Mucosa of stomach (tissue), 1 donor: ENCODE results near the gene CARMIL1.
"Not testable (repeated sequence)": the region's sequence is repeated elsewhere in the genome, so short reads cannot be mapped to it uniquely, and the experiment has no call there.

Source experiments
- H3K27me3 ChIP-seq: one replicate; pipeline ENCODE4 v1.7.0; 2013; ENCODE audit warnings: mild to moderate bottlenecking, low read length; ENCODE audit not compliant: control insufficient read depth, insufficient read depth
- H3K36me3 ChIP-seq: one replicate; pipeline ENCODE4 v1.7.0; 2013; ENCODE audit warnings: low read length; ENCODE audit not compliant: control insufficient read depth, insufficient read depth
- H3K4me1 ChIP-seq: one replicate; pipeline ENCODE4 v1.7.0; 2013; ENCODE audit warnings: mild to moderate bottlenecking, low read length; ENCODE audit not compliant: control insufficient read depth, insufficient read depth
- H3K4me3 ChIP-seq: one replicate; pipeline ENCODE4 v1.7.0; 2013; ENCODE audit warnings: low read length
- H3K9ac ChIP-seq: one replicate; pipeline ENCODE4 v1.7.0; 2013; ENCODE audit warnings: mild to moderate bottlenecking, low read length, moderate library complexity
- H3K9me3 ChIP-seq: one replicate; pipeline ENCODE4 v1.7.0; 2013; ENCODE audit warnings: mild to moderate bottlenecking, low read length, moderate library complexity; ENCODE audit not compliant: control insufficient read depth
- donor health status: Pancreatic carcinoma.

Gene CARMIL1

GRCh38 chr6:25585225-25585624 is 306.1 kb downstream of the CARMIL1 start:
- H3K9me3 ChIP-seq: no peaks in the 10 kb centered on the region

DNA sequence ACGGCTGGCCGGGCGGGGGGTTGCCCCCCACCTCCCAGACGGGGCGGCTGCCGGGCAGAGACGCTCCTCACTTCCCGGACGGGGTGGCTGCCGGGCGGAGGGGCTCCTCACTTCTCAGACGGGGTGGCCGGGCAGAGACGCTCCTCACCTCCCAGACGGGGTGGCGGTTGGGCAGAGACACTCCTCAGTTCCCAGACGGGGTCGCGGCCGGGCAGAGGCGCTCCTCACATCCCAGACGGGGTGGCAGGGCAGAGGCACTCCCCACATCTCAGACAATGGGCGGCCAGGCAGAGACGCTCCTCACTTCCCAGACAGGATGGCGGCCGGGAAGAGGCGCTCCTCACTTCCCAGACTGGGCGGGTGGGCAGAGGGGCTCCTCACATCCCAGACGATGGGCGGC is 306.9 kb downstream of the CARMIL1 start:
- not testable (repeated sequence) for H3K9me3 ChIP-seq, H3K9ac ChIP-seq, H3K36me3 ChIP-seq, H3K4me1 ChIP-seq, H3K27me3 ChIP-seq, H3K4me3 ChIP-seq

More at GRCh38 chr6:25585225-25585624, 306.1 kb downstream of the CARMIL1 start:
- no peaks in the 10 kb centered on the region for H3K4me1 ChIP-seq
- H3K4me3 ChIP-seq: no peak overlapping the region
- H3K9ac ChIP-seq: no peak overlapping the region
- H3K36me3 ChIP-seq: no peaks in the 10 kb centered on the region
- no peaks in the 10 kb centered on the region for H3K27me3 ChIP-seq

DNA sequence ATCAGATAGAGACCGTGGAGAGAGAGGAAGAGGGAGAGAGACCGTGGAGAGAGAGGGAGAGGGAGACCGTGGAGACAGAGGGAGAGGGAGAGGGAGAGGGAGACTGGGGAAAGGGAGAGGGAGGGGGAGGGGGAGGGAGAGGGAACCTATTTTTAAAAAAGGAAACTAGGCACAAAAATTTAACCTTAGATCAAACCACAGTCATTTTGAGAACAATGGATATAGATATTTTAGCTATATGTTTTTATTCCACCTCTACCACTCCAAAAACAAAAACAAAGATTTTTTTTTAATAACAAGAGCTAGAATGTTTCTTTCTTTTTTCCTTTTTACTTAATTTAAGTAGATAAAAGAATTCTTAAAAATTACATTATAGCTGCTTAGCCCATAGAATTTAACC is 307.8 kb downstream of the CARMIL1 start:
- Histone ChIP-seq H3K9me3 (no peaks in the 10 kb centered on the region), H3K36me3 (no peaks in the 10 kb centered on the region), H3K9ac (no peak overlapping the region), H3K4me1 (no peaks in the 10 kb centered on the region), H3K27me3 (no peaks in the 10 kb centered on the region), H3K4me3 (no peak overlapping the region)

DNA sequence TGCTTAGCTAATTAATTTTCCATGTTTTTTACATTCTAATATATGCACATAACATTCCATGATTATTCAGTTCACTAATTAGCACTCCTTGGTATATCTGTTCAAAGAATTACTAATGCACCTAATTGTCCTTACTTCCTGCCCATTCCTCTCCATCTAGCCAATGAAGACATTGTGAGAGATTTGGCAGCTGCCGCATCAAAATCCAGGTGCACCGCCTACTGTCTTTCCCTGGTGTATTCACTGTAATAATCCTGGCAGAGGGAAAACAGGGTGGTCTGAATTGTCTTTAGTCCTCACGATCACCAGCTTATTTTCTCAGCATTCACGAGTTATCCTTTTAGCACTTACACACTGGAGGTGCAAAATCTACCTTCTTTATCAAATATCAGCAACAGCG is 311.8 kb downstream of the CARMIL1 start:
- Histone ChIP-seq H3K4me1 (no peaks in the 10 kb centered on the region), H3K36me3 (no peaks in the 10 kb centered on the region), H3K27me3 (no peaks in the 10 kb centered on the region), H3K9me3 (no peaks in the 10 kb centered on the region), H3K4me3 (no peak overlapping the region), H3K9ac (no peak overlapping the region)

GRCh38 chr6:25596928-25597818 is 318.0 kb downstream of the CARMIL1 start:
- no peaks in the 10 kb centered on the region for H3K9me3 ChIP-seq
- H3K9ac ChIP-seq: no peak overlapping the region
- no peaks in the 10 kb centered on the region for H3K4me1 ChIP-seq
- no peaks in the 10 kb centered on the region for H3K27me3 ChIP-seq
- H3K36me3 ChIP-seq: peaks cover 4% of the 10 kb centered on the region
- no peak overlapping the region for H3K4me3 ChIP-seq

DNA sequence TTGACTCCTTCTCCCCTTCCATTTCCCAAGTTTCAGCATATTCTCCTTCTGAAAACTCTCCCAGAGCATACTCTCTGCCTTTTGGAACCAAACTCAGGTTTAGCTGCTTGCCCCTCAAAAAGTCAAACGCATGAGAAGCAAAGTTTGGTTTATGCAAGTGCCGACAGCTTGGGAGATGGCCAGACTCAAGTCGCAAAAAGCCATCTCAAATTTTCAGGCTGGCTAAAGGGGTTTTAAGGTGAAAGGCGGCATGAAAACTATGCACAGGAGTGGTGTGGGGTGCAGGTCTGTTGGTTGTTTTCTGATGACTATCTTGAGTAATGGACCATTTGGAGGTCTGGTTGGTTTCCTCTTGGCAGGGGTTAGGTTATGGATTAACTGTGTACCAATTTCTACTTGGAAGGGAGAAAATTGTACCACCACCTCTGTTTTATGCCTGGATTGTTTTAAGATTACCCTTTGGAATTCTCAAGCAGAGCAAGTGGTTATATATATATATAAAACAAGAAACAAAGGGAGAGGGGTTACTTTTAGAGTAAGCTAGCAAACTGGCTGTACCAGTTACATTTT is 320.4 kb downstream of the CARMIL1 start:
- H3K9me3 ChIP-seq: no peaks in the 10 kb centered on the region
- H3K4me1 ChIP-seq: no peaks in the 10 kb centered on the region
- H3K4me3 ChIP-seq: no peak overlapping the region
- no peak overlapping the region for H3K9ac ChIP-seq
- peaks cover 4% of the 10 kb centered on the region for H3K36me3 ChIP-seq
- H3K27me3 ChIP-seq: no peaks in the 10 kb centered on the region

DNA sequence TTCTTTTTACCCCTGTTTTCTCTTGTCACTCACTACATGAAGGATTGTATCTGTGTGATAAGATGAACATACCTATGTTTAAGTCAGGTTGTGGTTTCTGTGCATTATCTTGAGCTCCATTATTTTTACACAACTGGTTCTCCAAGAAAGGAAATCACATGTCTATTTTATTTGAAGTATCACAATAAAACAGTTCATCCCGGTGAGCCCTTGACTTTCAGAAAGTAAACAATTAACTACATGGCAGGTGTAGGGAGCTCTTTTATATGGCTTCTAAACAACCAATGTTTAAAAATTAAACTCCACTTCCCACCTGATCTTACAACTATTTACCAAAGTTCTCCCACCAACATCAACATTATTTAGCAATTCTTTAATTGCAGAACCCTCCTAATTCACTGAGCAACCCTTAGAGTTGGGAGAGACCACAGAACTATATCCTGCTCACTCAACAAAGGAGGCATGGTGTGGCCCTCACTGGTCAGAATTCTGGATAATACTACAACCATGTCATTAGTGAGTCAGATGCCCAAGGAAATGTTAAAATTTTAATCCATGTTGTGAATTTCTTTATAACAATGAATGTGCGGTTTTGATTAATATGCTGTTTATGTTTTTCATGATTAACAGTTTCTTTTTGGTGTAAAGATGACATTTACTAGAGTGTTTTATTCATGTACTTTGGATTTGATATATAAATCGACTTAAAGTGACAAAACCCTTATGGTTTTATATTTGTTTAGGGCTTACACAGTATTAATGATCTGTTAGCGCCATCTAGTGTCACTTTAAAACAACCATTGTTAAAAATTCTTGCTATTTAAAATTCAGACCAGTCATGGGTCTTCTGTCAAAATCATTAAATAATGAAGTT is 322.9 kb downstream of the CARMIL1 start:
- Histone ChIP-seq H3K4me3 (no peak overlapping the region), H3K4me1 (no peaks in the 10 kb centered on the region), H3K36me3 (peaks cover 4% of the 10 kb centered on the region), H3K27me3 (no peaks in the 10 kb centered on the region), H3K9me3 (no peaks in the 10 kb centered on the region), H3K9ac (no peak overlapping the region)

DNA sequence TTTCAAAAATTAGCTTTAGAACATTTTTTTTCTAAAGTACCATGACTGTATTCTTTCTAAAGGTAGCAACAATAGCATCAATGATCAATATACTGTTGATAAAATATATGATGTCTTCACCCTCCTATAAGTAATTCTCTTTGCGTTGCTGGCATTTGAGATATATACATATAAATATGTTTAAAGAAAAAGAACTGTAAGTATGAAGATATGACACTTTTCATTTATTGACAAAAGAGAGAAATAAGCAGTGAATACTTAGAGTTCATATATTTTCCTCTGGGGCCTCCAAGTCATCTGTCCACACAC is 323.5 kb downstream of the CARMIL1 start:
- no peaks in the 10 kb centered on the region for H3K9me3 ChIP-seq
- H3K4me3 ChIP-seq: no peak overlapping the region
- no peaks in the 10 kb centered on the region for H3K27me3 ChIP-seq
- no peak overlapping the region for H3K9ac ChIP-seq
- H3K36me3 ChIP-seq: peaks cover 4% of the 10 kb centered on the region
- H3K4me1 ChIP-seq: no peaks in the 10 kb centered on the region

GRCh38 chr6:25603251-25603650 is 324.1 kb downstream of the CARMIL1 start:
- Histone ChIP-seq H3K4me1 (no peaks in the 10 kb centered on the region), H3K36me3 (peaks cover 4% of the 10 kb centered on the region), H3K9ac (no peak overlapping the region), H3K4me3 (no peak overlapping the region), H3K27me3 (no peaks in the 10 kb centered on the region), H3K9me3 (no peaks in the 10 kb centered on the region)

GRCh38 chr6:25606151-25606550 is 327.0 kb downstream of the CARMIL1 start:
- Histone ChIP-seq H3K9me3 (no peaks in the 10 kb centered on the region), H3K4me3 (no peak overlapping the region), H3K36me3 (no peaks in the 10 kb centered on the region), H3K4me1 (no peaks in the 10 kb centered on the region), H3K9ac (no peak overlapping the region), H3K27me3 (no peaks in the 10 kb centered on the region)

DNA sequence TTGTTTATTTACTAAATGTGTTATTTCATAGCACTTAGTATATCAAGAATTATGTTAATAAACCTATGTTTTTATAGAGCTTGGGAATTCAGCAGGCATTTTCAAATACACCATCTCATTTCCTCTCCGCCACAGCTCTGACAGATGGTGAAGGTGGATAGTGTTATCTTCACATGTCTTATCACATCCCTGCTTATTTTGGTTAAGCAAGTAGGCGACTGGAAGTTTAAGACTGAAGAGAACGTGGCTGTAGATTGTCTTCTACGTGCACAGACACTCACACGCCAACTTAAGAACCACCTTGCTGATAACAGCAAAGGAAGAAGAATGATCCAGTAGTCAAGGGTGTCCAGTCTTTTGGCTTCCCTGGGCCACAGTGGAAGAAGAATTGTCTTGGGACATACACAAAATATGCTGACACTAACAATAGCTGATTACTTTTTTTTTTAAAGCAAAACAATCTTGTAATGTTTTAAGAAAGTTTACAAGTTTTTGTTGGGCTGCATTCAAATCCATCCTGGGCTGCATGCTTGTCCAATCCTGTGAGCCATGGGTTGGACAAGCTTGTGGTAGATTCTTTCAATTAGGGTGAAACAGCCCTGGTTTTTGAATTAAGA is 329.5 kb downstream of the CARMIL1 start:
- no peak overlapping the region for H3K9ac ChIP-seq
- no peaks in the 10 kb centered on the region for H3K4me1 ChIP-seq
- H3K9me3 ChIP-seq: no peaks in the 10 kb centered on the region
- no peaks in the 10 kb centered on the region for H3K36me3 ChIP-seq
- no peak overlapping the region for H3K4me3 ChIP-seq
- no peaks in the 10 kb centered on the region for H3K27me3 ChIP-seq

DNA sequence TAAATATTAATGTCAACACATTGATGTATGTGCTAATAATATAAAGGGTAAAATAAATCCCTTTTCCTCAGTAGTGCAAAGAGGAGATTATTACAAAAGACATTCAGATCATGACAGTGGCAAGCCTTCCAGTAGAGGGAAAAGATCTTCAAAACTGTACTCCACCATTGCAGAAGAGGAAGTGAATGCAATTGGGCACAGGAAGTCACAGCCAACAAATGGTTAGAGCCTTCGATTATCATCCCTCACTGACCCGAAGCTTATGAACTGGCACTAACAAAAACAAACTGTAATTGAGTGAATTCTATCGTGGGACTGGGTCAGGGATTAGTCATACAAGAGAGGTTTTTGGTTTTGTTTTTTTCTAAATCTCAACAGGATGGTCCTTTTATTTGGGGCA is 333.5 kb downstream of the CARMIL1 start:
- Histone ChIP-seq H3K9me3 (no peaks in the 10 kb centered on the region), H3K27me3 (no peaks in the 10 kb centered on the region), H3K4me1 (no peaks in the 10 kb centered on the region), H3K9ac (no peak overlapping the region), H3K36me3 (no peaks in the 10 kb centered on the region), H3K4me3 (no peak overlapping the region)
